Muscle of leg (tissue), 11 donors: ENCODE data around the gene FGD4. TPM values are rescaled to one million over a fixed set of nuclear protein-coding genes. Genes with fewer than 3 reads are reported as not detected.
"Not testable (repeated sequence)": the region's sequence is repeated elsewhere in the genome, so short reads cannot be mapped to it uniquely, and the experiment has no call there.

Source experiments
- DNase-seq: peaks from one replicate; pipeline ENCODE4 v3.0.0; 2013
- H3K27ac ChIP-seq: one replicate; pipeline ENCODE4 v1.5.1; 2013; ENCODE audit warnings: mild to moderate bottlenecking, low read length, control low read depth
- H3K27me3 ChIP-seq: one replicate; pipeline ENCODE4 v1.6.1; 2013; ENCODE audit warnings: low read length; ENCODE audit not compliant: control insufficient read depth, insufficient read depth
- H3K36me3 ChIP-seq: one replicate; pipeline ENCODE4 v1.6.1; 2013; ENCODE audit warnings: low read length; ENCODE audit not compliant: control insufficient read depth, insufficient read depth
- H3K4me1 ChIP-seq: one replicate; pipeline ENCODE4 v1.6.1; 2013; ENCODE audit warnings: low read length; ENCODE audit not compliant: control insufficient read depth, insufficient read depth
- H3K4me3 ChIP-seq: one replicate; pipeline ENCODE4 v1.5.1; 2013; ENCODE audit warnings: low read length, control low read depth
- H3K9me3 ChIP-seq: replicated peaks from 2 replicates; pipeline ENCODE4 v1.6.1; 2013; ENCODE audit warnings: low read depth, low read length; ENCODE audit not compliant: control insufficient read depth
- WGBS: methylation state at CpG from one replicate; pipeline ENCODE4 v1.1.5; 2013; ENCODE audit warnings: missing lambda C conversion rate; ENCODE audit not compliant: insufficient coverage; 5-methylcytosine and 5-hydroxymethylcytosine counted together
- polyA plus RNA-seq, 8 donors: library from polyadenylated mRNA; unstranded; fragments of 120-200 nt; gene quantifications; one replicate each; pipeline versions ENCODE4 v1.2.1 to v1.2.3, GENCODE V29; 2013; ENCODE audit warnings: inconsistent platforms in 1 of 8, low replicate concordance in 1 of 8; ENCODE audit not compliant: insufficient read length in 8 of 8, insufficient read depth in 1 of 8
- total RNA-seq: library from RNA; stranded (reverse); fragments of 120-200 nt; gene quantifications from one replicate; pipeline ENCODE4 v1.2.4, GENCODE V29; 2013

Gene FGD4
- total and polyA plus RNA-seq, 9 donors, result 12.9 to 35.4 (median 17.1) TPM

DNA sequence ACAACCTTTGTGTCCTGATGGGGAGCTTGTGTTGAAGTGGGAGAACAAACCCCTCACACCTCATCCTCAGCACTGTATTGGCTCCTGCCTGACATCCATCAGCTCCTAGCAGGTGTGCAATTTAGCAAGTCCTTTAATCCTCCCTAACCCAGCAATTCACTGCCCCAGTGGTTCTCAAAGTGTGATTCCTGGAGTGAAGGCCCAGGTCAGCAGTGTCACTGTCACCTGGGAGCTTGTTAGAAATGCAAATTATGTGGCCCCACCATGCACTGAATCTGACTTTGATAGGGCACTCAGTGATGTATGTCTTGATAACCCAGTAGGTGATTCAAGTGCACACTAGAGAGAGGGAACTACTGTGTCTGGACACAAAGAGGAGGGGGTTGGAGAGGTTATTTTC, 133.6 kb downstream of the FGD4 start:
- H3K36me3 ChIP-seq, result no peaks in the 10 kb centered on the region
- H3K27me3 ChIP-seq, result no peaks in the 10 kb centered on the region
- H3K4me1 ChIP-seq, result peaks cover 10% of the 10 kb centered on the region
- no peak for DNase-seq
- H3K27ac ChIP-seq, result no peak overlapping the region
- no peaks in the 10 kb centered on the region for H3K9me3 ChIP-seq
- no peak overlapping the region for H3K4me3 ChIP-seq

DNA sequence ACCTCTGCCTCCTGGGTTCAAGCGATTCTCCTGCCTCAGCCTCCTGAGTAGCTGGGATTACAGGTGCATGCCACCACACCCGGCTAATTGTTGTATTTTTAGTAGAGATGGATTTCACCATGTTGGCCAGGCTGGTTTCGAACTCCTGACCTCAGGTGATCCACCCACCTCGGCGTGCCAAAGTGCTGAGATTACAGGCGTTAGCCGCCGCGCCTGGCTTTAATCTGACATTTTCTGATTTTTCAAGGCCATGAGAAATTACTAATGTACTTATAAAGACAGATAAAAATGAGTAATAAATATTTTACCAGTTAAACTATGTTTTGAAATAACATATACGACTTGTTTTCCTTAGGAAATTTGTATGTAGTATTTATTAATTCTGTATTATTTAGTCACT, 134.1 kb downstream of the FGD4 start:
- H3K4me1 ChIP-seq, H3K36me3 ChIP-seq, DNase-seq, H3K27me3 ChIP-seq, H3K4me3 ChIP-seq, H3K27ac ChIP-seq, H3K9me3 ChIP-seq: not testable (repeated sequence)
- 100% methylated on average over 2 of the region's 10 CpGs for WGBS

DNA sequence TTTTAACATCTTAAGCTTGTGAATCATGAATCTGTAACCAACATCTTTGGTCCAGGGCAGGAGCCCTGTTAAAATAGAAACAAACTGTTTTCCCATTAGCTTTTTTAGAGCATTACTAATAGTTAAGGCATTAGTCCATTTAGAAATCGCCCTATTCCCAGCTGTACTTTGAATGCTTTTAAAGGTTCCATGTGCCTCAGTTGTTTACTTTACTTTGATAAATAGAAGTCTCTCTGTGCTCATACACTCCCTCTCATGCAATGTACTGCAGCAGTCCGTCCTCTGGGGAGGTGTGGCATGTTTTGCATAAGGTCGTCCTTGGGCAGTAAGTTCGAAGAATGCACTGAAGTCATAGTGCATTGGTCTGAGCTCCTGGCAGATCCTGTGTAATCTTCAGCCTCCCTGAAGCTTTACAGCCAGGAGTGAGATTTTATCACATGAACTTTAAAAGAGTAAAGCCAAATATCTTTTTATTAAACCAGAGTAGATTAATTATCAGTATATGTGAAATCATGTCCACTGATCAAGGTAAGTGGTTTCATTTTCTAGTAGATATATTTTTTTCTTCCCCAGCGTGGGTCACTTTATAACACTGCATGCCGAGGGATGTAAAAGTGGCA, 134.7 kb downstream of the FGD4 start:
- Histone ChIP-seq H3K4me3 (peak overlapping the region; percentile 9), H3K36me3 (no peaks in the 10 kb centered on the region), H3K4me1 (peaks cover 10% of the 10 kb centered on the region), H3K27me3 (no peaks in the 10 kb centered on the region), H3K27ac (peak overlapping the region; percentile 83), H3K9me3 (no peaks in the 10 kb centered on the region)
- 0% methylated on average over 3 of the region's 6 CpGs for WGBS
- DNase-seq, result peak; percentile 68

DNA sequence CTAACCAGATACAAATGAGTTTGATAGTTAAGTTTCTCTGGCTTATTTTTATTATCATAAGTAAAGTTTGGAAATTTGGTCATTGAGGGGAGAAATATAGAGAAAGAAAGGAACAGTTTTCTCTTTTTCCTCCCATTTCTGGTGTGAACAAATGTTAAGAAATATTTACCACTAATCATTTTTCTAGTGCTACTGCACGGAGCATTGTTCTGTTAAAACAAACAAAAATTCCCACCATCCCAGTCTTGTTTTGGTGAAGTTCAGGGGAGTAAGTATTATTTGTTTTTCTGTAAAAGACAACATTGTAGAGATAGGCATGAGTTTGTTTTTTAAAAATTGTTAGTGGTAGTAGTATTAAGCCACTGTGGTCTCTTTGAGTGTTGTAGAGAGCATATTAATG, 135.3 kb downstream of the FGD4 start:
- peak overlapping the region; percentile 9 for H3K4me3 ChIP-seq
- H3K9me3 ChIP-seq, result no peaks in the 10 kb centered on the region
- no peaks in the 10 kb centered on the region for H3K27me3 ChIP-seq
- no peak for DNase-seq
- WGBS, result no CpG with 5 or more reads among the region's 1 CpG
- peak overlapping the region; percentile 83 for H3K27ac ChIP-seq
- H3K4me1 ChIP-seq, result peaks cover 10% of the 10 kb centered on the region
- H3K36me3 ChIP-seq, result no peaks in the 10 kb centered on the region

DNA sequence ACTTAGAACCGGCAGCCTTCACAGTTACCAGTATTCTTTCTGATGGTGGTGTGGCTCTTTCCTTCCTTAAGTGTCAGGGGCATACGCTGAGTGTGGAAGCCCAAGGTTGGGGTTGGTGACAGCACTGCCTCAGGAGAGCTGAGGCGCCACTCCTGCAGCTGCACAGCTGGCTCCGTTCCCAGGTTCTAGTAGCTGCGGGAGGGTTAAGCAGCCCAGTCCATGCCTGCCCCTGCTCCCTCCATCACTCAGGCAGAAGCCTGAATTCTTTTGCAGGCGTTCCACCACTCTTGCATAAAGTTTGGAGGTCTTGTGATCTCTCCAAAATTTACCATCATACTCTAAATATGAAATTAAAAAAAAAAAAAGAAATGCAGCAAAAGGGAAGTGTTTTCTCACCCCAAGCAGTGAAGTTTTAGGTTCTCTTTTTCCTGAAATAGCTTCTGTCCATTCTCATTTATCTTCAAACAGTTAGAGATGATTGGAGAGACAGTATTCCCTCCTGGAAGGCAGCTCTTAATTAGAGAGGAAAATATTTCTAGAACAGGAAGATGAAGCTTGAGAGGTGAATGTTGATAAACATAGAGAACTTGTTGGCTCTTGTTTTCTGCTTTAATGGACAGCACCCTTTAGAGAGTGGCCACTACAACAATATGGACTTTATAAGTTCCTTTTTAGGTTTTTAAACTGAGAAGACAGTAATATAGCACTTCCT, 136.1 kb downstream of the FGD4 start:
- 0% methylated on average over 3 of the region's 6 CpGs for WGBS

DNA sequence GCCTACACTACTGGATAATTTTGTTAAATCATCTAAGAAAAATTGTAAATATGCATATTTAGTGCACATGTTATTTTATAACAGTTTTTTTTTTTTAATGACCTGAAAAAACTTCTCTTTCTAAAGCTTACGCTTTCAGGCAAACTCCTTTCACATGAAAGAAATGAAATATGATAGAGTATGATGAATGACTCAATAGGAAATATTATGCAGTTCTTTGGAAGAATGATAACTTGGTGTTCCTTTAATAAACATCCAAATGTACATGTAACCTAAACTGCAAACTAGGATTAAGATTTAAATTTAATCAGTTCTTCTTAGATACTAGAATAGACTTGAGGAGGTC, 136.6 kb downstream of the FGD4 start:
- H3K36me3 ChIP-seq, result no peaks in the 10 kb centered on the region
- H3K9me3 ChIP-seq, result no peaks in the 10 kb centered on the region
- peak overlapping the region; percentile 16 for H3K4me3 ChIP-seq
- DNase-seq, result peak; percentile 22
- no peaks in the 10 kb centered on the region for H3K27me3 ChIP-seq
- no CpG with 5 or more reads among the region's 1 CpG for WGBS
- H3K27ac ChIP-seq, result peak overlapping the region; percentile 83
- H3K4me1 ChIP-seq, result peaks cover 10% of the 10 kb centered on the region

More for the DNA sequence above, 136.1 kb downstream of the FGD4 start:
- Histone ChIP-seq H3K4me3 (peak overlapping the region; percentile 16), H3K27ac (peak overlapping the region; percentile 83), H3K4me1 (peaks cover 10% of the 10 kb centered on the region), H3K36me3 (no peaks in the 10 kb centered on the region), H3K27me3 (no peaks in the 10 kb centered on the region), H3K9me3 (no peaks in the 10 kb centered on the region)
- DNase-seq, result peak; percentile 88

DNA sequence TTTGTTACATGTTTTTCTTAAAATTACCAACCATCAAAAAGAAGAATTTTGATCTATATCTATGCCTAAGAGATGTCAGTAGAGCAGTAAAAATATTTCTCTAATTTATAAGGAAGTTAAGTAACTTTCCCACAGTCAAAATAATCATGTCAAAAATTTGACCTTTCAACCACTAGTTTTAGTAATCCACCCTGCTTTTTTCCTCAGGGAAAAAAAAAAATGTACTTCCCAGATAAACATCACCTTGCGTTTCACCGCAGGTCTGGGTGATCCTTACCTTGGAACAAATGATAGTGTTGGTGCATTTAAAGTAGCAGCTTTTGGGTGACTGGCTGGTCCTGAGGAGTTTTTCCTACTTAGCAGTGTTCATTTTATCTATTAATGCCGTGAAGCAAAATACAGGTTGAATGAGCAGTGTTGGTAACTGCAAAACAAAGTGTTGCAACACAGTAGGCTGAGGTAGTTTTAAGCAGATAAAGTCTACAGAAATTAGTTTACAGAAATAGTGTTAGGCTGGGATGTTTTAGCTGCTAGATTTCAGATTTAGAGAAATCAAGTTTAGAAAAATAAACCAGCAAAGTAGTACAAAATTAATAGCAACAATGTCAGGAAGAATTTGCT, 142.5 kb downstream of the FGD4 start:
- Histone ChIP-seq H3K36me3 (no peaks in the 10 kb centered on the region), H3K9me3 (no peaks in the 10 kb centered on the region), H3K4me3 (no peak overlapping the region), H3K27me3 (no peaks in the 10 kb centered on the region), H3K27ac (peak overlapping the region; percentile 43), H3K4me1 (peaks cover 4% of the 10 kb centered on the region)
- no CpG with 5 or more reads among the region's 3 CpGs for WGBS
- DNase-seq, result no peak

DNA sequence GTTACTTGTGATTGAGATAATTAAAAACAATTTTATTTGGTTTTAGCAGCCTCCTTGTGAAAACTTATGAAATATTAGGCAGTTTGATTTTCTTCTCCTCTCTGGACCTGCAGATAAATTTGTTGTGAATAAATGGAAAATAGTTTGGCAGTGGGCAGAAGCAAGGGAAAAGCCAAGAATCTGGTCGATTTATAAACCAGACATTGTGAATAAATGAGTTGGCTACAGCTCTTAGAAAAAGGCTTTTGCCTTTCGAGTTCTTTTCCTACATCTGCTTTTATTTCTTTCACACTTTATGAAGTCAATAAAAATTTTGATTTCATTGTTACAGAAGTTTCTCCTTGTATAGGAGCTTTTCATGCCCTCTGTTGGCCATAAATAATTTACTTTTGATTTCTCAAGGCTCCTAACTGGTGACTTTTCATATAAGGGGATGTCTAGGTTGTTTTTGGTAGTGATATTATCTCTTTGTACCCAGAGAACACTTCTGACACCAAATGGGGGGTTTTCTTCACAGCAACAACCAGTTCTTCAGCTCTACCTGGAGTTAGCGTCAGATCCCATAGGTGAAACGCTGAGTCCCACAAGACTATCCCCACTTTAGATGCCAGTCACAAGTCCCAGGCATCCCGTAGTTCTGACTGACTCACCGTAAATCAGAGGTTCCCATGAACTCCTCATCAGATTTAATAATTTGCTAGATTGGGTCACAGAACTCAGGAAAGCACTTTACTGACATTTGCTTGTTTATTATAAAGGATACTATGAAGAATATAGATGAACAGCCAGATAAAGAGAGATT, 143.3 kb downstream of the FGD4 start:
- Histone ChIP-seq H3K9me3 (no peaks in the 10 kb centered on the region), H3K36me3 (no peaks in the 10 kb centered on the region), H3K27me3 (no peaks in the 10 kb centered on the region), H3K4me3 (no peak overlapping the region), H3K4me1 (peaks cover 4% of the 10 kb centered on the region), H3K27ac (peak overlapping the region; percentile 45)
- peak; percentile 81 for DNase-seq
- 46% methylated on average over 2 of the region's 6 CpGs for WGBS

DNA sequence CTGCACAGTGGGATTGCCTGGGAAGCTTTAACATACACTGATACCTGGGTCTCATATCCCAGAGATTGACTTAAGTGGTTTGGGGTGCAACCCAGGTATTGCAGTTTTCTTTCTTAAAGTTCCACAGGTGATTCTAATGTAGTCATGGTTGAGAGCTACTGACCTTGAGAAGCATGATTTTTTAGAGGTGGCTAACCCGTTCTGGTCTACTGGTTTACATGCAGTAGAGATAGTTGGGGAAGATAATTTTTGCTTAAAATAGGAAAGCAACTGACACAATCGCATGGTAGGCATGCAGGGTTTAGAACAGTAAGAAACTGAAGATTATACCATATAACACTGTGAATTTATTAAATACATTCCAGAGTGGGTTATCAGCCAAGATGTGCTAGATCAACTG, 145.5 kb downstream of the FGD4 start:
- Histone ChIP-seq H3K4me1 (peaks cover 19% of the 10 kb centered on the region), H3K27me3 (no peaks in the 10 kb centered on the region), H3K27ac (no peak overlapping the region)

DNA sequence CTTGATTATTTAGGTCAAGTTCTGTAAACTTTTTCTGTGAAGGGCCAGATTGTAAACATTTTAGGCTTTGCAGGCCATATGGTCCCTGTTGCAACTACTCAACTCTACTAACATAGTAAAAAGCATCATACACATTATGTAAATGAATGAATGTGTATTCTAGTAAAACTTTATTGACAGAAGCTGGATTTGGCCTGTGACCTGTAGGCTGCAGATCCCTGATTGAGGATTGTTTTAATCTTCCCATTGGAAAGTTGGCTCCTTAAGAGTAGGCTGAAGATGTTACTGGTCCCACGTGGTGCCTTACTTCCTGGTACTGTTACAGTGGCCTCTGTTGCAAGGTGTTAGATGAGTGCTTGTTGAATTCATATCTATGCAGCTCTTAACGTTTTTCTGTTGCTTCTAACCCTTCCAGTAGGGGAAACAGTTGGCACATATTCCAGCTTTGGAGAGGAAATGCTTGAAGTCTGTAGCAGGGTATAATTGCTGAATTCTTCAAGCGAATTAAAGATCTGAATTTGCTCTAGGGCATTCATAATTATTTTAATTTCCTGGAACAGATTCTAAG, 146.1 kb downstream of the FGD4 start:
- peak; percentile 27 for DNase-seq
- Histone ChIP-seq H3K4me1 (peaks cover 22% of the 10 kb centered on the region), H3K9me3 (no peaks in the 10 kb centered on the region), H3K27ac (no peak overlapping the region), H3K36me3 (no peaks in the 10 kb centered on the region), H3K27me3 (no peaks in the 10 kb centered on the region), H3K4me3 (no peak overlapping the region)
- 60% methylated on average over 1 of the region's 3 CpGs for WGBS

More for the DNA sequence above, 145.5 kb downstream of the FGD4 start:
- no CpG with 5 or more reads among the region's 2 CpGs for WGBS
- DNase-seq, result no peak
- no peaks in the 10 kb centered on the region for H3K36me3 ChIP-seq
- H3K4me3 ChIP-seq, result no peak overlapping the region
- no peaks in the 10 kb centered on the region for H3K9me3 ChIP-seq
